ENCODE results near the gene GOLGA8M.
"Not testable (repeated sequence)": the region's sequence is repeated elsewhere in the genome, so short reads cannot be mapped to it uniquely, and the experiment has no call there.

Gene GOLGA8M

DNA sequence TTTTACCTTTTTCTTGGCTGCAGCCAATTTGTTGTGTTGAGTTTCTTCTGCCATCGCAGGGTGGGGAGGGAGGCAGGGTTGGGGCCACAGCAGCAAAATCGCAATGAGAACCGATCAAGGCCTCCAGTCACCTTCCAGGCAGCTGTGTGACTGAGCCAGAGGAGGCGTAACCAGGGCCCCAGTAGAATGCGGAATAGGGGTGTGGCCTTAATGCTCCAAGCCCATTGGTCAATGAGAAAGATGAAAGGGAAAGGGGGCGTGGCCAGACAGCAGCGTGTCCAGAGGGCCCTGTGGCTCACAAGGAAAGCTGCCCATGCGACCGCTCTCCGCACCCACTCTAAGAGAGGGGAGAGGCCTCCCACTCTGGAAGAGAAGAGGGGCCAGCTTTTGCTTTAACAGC lies at the start of gene GOLGA8M:
GOLGA8M (minus strand) TSS at position 152 of the 400 bp plus-strand sequence; CDS start at position 54, 98 bp downstream.
- DNase-seq = not testable (repeated sequence)

DNA sequence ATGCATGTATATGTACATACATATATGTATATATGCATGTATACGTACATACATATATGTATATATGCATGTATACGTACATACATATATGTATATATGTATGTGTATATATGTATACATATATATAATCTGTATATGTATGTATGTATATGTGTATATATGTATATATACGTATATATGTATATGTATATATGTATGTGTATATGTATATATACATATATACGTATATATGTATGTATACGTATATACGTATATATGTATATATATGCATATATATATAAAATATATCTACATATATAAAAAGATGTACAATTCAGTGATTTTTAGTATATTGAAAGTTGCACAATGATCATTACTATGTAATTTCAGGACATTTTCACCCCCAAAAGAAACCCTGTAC lies 30.7 kb upstream of the GOLGA8M start:
- DNase-seq = not testable (repeated sequence)

DNA sequence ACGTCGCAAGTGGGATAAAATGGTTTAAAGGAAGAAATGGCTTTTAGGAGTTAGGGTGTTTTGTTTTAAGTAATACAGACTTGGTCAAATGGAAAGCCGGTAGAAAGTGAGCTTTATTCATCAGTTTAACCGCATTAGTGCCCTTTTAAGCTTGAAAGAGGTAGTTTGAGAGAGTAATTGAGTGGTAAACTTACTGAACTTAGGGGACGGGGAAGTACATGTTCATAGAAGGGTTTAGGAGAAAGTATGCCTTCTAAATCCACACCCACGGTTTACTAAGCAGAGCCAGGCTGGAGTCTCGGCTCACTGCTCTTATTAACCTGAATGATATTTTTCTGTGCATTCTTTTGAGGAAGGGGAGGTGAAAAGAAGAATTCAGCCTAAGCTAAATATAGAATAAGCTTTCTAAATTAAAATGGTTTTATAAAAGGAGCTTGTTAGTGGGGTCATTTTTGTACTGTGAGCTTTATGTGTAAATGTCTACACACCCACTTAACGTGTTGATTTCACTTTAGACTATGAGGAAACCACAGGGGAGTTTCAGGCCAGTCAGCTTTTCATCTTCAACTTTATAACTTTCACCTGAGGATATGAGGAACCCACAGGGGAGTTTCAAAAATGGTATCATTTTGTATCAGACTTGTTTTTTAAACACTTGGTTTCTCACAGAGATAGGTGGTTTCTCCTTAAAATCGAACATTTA lies 26.5 kb upstream of the GOLGA8M start:
- DNase-seq = not testable (repeated sequence)

- DNase-seq = not testable (repeated sequence)
Measured at GRCh38 chr15:28738200-28738561, 26.0 kb upstream of the GOLGA8M start.

DNA sequence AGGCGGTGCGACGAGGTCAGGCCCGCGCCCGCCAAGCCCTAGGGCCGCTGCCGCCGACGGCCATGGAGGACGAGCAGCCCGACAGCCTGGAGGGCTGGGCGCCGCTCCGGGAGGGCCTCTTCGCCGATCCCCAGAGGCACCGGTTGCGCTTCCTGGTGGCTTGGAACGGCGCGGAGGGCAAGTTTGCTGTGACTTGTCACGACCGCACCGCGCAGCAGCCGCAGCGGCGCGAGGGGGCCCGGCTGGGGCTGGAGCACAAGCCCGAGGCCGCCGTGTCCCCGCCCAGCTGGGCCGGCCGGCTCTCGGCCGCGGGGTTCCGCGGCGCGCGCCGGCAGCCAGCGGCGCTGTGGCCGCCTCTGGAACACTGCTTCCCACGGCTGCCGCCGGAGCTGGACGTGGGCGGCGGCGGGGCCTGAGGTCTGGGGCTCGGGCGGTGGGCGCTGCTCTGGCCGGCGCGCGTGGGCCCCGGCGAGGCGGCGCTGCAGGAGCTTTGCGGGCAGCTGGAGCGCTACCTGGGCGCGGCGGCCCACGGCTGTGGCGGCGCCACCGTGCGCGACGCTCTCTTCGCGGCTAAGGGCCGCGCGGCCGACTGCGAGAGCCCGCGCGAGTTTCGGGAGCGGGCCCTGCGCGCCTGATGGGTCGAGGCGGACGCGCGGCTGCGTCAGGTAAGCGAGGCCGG lies 25.4 kb upstream of the GOLGA8M start:
- peak; percentile 32 for DNase-seq

GRCh38 chr15:28728061-28728460 lies 15.8 kb upstream of the GOLGA8M start:
- DNase-seq = peak; percentile 36

GRCh38 chr15:28727026-28727425 lies 14.8 kb upstream of the GOLGA8M start:
- DNase-seq = not testable (repeated sequence)

DNA sequence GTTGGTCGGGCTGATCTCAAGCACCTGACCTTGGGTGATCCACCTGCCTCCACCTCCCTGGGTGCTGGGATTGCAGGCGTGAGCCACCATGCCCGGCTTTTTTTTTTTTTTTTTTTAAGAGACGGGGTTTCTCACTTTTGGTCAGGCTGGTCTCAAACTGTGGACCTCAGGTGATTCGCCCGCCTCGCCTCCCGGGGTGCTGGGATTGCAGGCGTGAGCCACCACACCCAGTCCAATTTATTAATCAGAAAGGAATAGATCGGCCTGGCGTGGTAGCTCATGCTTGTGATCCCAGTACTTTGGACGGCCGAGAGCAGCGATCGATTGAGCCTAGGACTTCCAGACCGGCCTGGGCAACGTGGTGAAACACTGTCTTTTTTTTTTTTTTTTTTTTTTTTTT lies 13.9 kb upstream of the GOLGA8M start:
- DNase-seq = no peak

DNA sequence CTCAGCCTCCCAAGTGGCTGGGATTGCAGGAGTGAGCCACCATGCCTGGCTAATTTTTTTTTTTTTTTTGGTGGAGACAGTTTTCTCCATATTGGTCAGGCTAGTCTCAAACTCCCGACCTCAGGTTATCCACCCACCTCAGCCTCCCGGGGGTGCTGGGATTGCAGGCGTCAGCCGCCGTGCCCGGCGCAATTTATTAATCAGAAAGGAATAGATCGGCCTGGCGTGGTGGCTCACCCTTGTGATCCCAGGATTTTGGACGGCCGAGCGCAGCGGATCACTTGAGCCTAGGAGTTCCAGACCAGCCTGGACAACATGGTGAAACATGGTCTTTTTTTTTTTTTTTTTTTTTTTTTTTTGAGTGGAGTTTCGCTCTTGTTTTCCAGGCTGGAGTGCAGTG lies 13.3 kb upstream of the GOLGA8M start:
- DNase-seq = no peak

DNA sequence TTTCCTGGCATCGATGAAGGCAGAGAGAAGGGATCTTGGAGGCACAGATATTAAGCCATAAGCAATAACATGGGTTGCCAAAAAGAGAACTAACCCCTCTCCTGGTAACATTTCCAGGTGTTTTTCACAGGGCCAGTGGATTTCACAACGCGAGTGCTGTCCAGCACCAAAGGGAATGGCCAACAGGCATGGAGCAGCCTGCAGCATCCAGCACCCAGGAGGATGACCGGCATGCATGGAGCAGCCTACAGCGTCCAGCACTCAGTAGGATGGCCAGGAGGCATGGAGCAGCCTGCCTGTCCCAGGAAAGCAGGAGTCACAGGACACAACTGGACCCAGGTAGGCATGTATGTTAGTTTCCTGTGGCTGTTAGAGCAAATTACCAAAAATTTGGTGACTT lies 11.8 kb upstream of the GOLGA8M start:
- DNase-seq = not testable (repeated sequence)

DNA sequence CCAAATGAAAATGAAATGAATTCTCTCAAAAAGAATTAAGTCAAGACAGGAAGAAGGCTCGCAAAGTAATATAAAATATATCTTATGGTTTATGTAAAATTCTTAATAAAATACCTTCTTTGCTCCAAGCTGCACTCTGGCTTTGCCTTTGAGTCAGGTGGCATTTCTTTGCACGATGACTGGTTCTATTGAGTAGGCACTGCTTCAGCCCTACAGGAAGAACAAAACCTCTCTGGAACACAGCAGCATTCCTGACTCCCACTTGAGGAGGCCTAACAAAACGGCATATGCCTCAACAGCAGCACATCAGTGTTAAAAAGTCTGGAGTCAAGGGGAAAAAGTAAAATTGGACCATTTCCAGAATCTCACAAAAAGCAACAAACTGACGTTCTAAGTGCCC lies 7.4 kb upstream of the GOLGA8M start:
- not testable (repeated sequence) for DNase-seq

- not testable (repeated sequence) for DNase-seq
Measured at GRCh38 chr15:28718576-28718975, 6.4 kb upstream of the GOLGA8M start.

DNA sequence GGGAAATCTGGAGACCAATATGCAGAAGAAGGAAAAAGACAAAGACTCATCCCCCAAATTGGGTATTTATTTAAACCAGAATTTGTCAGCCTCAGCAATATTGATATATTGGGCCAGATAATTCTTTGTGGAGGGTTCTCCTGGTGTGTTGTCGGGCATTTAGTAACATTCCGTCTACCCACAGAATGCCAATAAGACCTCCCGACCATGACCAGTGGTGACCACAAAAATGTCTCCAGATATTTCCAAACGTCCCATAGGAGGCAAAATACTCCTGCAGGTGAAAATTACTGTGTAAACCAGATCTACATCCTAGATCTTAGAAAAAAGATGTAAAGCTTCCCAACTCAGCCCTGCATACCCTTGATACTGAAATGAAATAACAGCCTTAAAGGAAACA lies 2.0 kb upstream of the GOLGA8M start:
- not testable (repeated sequence) for DNase-seq

DNA sequence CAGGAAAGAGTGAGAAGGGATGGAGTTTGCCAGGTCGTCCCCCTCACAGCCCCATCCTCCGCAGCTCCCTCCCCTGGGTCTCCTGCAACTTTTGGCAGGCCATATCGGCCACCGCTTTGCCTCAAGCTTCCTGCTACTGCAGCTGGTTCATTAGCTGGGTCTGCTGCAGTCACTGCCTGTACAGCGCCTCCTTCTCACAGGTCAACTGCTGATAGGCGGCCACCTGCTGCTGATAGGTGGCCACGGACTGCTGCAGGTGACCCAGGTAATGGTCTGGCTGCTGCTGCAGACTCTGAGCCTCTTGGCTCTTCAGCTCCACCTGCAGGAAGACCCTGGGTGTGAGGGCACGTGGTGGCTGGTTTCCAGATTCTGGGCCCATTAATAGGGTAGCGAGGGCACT lies 8.3 kb downstream of the GOLGA8M start:
- not testable (repeated sequence) for DNase-seq

DNA sequence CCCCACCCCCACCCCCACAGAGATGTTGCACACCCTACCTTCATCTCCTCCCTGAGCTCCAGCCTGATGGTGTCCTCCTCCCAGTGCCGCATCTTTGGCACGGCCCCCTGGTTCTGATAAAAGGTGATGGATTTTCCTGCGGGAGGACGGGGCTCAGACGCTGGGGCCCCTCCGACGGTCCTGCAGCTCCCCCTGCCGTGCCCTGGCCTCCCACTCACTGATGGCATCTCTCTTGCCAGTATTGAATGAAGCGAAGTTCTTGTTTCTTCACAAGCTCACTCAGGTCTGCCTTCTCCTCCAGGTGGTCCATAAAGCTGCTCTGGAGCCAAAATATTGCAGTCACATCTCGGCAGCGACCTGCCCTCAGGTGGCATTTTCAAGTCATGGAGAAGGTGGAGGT lies 9.8 kb downstream of the GOLGA8M start:
- DNase-seq = not testable (repeated sequence)

GRCh38 chr15:28694006-28694751 lies 18.0 kb downstream of the GOLGA8M start:
- DNase-seq = not testable (repeated sequence)

- DNase-seq = not testable (repeated sequence)
Measured at GRCh38 chr15:28693021-28693420, 19.2 kb downstream of the GOLGA8M start.

- DNase-seq = not testable (repeated sequence)
Measured at GRCh38 chr15:28673533-28673932, 38.7 kb downstream of the GOLGA8M start.

DNA sequence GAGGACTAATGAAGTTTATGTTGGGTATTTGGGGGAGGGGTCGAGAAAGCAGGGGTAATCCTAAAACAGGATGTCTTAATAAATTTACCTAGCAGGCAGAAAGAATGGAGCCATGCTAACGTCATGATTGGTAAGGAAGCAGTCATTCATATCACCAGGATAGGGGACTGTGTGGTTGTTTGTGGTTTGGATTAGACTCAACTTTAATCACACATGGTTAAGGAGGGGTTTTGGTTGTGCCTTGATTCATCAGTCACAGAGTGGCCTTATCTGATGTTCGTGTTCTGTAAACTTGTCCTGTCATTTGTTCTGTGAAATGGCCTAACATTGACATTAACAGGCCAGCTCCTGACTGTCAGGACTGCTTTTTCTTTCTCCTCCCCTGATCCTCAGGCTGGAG lies 40.1 kb downstream of the GOLGA8M start:
- not testable (repeated sequence) for DNase-seq

DNA sequence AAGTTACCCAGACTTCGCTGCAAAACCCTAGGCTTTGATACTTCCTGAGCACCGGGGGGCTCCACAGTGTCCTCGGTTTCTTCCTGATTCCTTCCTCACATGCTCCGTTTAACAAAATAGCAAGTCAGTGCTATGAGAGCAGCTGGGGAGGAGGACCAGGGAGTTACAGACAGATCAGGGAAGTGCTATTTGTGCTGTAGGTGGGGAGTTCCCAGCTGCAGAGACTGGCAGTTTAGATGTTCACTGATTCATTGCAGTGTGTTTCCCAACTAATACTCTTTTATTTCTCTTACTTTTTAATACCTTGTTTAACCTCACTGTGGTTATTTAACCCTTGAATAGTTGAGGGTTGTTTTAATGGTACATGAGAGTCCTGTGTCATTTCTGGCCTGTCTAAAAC lies 45.8 kb downstream of the GOLGA8M start:
- DNase-seq = not testable (repeated sequence)

GRCh38 chr15:28664575-28664974 lies 47.6 kb downstream of the GOLGA8M start:
- not testable (repeated sequence) for DNase-seq

DNA sequence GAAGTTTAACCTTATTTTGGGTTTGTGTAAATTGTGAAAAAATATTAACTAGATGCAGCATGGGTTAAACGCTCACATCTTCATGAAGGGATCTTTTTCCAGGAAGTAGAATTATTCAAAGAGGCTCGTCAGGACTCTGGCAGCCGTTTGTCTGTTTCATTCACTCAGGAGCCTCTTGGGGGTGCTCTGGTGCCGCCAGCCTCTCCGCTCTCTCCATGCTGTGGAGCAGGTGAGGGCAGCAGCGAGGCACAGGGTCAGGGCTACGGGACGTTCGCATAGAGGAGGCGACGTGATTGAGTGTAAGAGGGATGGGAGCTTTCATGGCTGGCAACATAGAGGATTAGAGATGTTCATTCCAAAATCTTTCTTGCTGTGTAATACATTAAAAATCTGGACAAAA lies 48.5 kb downstream of the GOLGA8M start:
- DNase-seq = not testable (repeated sequence)

DNA sequence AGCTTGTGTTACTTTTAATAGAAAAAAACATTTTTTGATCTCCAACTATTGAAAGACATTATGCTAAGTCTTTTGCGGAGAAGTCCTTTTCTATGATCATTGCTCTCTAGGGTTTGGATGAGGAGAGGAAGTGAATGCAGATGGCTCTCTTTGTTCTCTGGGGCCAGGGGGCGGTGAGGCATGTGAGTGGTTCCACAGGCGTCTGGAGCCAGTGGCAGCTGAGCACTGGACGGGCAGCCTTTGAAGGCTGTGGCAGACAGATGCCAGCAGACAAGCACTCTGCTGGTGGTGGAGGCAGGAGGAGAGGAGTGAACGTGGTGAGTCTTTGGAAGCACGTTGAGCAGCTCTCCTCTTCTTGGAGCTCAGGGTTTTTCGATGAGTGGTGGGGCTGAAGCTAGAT lies 51.5 kb downstream of the GOLGA8M start:
- not testable (repeated sequence) for DNase-seq

- DNase-seq = not testable (repeated sequence)
Measured at GRCh38 chr15:28656018-28656360, 56.2 kb downstream of the GOLGA8M start.
